HG03460 (cell line): ENCODE measurements around the gene MKNK1.

Experiments used
- ATAC-seq: cut with Tn5 transposase; IDR thresholded peaks from one replicate; pipeline ENCODE4 v1.9.1; 2021; ENCODE audit not compliant: unreplicated experiment

Gene MKNK1

GRCh38 chr1:46544561-46545240 lies 59.4 kb downstream of the MKNK1 start:
- ATAC-seq = no peak

- no peak for ATAC-seq
Observed at GRCh38 chr1:46543761-46544560, 60.1 kb downstream of the MKNK1 start.

- ATAC-seq = no peak
Observed at GRCh38 chr1:46543382-46543760, 60.7 kb downstream of the MKNK1 start.

- no peak for ATAC-seq
Observed at GRCh38 chr1:46539972-46540371, 64.1 kb downstream of the MKNK1 start.

- ATAC-seq = no peak
Observed at GRCh38 chr1:46538147-46538546, 65.9 kb downstream of the MKNK1 start.

- no peak for ATAC-seq
Observed at GRCh38 chr1:46537651-46538050, 66.4 kb downstream of the MKNK1 start.

GRCh38 chr1:46536527-46536926 lies 67.5 kb downstream of the MKNK1 start:
- no peak for ATAC-seq

- no peak for ATAC-seq
Observed at GRCh38 chr1:46535063-46535462, 69.0 kb downstream of the MKNK1 start.

GRCh38 chr1:46533179-46533864 lies 70.7 kb downstream of the MKNK1 start:
- peak; percentile 13 for ATAC-seq

- ATAC-seq = peak; percentile 50
Observed at GRCh38 chr1:46532498-46533178, 71.4 kb downstream of the MKNK1 start.

- no peak for ATAC-seq
Observed at GRCh38 chr1:46532095-46532494, 72.0 kb downstream of the MKNK1 start.

GRCh38 chr1:46530791-46531409 lies 73.2 kb downstream of the MKNK1 start:
- no peak for ATAC-seq

- ATAC-seq = no peak
Observed at GRCh38 chr1:46530311-46530710, 73.8 kb downstream of the MKNK1 start.

- no peak for ATAC-seq
Observed at GRCh38 chr1:46529031-46529630, 74.9 kb downstream of the MKNK1 start.

GRCh38 chr1:46528297-46528955 lies 75.6 kb downstream of the MKNK1 start:
- ATAC-seq = no peak

GRCh38 chr1:46527474-46528296 lies 76.4 kb downstream of the MKNK1 start:
- ATAC-seq = peak; percentile 46

- no peak for ATAC-seq
Observed at GRCh38 chr1:46526691-46527291, 77.3 kb downstream of the MKNK1 start.

GRCh38 chr1:46526013-46526690 lies 77.9 kb downstream of the MKNK1 start:
- no peak for ATAC-seq
